DMS153 treated with DMSO at 0.1 percent for 48 hours (cell line): Measurements from ENCODE around the gene NCBP2L.

ENCODE experiments used
- DNase-seq: peaks from one replicate; lab custom pipeline; 2025; ENCODE audit not compliant: unreplicated experiment; lab: John Stamatoyannopoulos, UW

NCBP2L gene

GRCh38 chrX:107752043-107752442 is 25.5 kb upstream of the NCBP2L start:
- DNase-seq = no peak

GRCh38 chrX:107752714-107753113 is 24.8 kb upstream of the NCBP2L start:
- no peak for DNase-seq

- DNase-seq = no peak
These were observed 24.3 kb upstream of the NCBP2L start for GRCh38 chrX:107753187-107753586.

DNA sequence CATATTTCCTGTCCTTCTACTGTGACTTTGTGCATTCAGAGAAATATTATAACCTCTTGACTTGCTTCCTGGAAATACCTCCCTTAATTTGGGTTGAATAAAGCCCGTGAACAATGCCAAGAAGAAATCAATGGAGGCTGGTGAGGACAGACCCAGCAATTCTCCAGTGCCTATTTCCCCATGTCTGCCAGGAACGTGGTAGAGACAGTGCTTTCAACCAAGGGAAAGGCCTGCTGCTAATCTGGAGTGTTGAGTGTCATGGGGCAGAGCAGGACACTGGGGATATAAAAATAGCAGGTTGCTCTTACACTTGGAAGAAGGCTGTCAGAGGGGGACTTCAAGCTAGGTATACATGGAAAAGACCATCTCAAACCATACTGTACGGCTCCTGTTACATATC is 21.8 kb upstream of the NCBP2L start:
- DNase-seq = no peak

DNA sequence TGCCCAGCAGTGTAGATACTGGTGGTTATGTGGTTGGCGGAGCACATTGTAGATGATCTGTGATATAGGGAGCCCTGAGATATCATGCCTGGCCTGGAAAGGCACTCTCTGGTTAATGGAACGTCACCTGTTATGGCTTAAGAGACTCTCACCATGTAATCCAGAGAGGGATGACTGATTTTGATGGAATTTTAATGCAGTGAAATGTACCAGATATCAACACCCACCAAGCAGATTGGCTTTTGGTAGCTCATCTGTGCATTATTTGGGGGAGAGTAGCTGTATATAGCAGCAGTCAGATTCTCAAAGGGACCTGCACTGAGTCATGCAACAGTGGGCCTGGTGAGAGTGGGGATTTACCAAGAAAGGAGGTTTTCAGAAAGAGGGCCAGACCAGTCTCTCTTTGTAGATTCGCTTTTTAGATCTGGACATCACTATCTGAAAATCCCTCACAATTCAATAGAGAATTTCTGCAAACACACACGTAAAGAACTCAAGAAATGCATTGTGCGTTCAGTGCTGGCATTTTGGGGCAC is 19.2 kb upstream of the NCBP2L start:
- no peak for DNase-seq

DNA sequence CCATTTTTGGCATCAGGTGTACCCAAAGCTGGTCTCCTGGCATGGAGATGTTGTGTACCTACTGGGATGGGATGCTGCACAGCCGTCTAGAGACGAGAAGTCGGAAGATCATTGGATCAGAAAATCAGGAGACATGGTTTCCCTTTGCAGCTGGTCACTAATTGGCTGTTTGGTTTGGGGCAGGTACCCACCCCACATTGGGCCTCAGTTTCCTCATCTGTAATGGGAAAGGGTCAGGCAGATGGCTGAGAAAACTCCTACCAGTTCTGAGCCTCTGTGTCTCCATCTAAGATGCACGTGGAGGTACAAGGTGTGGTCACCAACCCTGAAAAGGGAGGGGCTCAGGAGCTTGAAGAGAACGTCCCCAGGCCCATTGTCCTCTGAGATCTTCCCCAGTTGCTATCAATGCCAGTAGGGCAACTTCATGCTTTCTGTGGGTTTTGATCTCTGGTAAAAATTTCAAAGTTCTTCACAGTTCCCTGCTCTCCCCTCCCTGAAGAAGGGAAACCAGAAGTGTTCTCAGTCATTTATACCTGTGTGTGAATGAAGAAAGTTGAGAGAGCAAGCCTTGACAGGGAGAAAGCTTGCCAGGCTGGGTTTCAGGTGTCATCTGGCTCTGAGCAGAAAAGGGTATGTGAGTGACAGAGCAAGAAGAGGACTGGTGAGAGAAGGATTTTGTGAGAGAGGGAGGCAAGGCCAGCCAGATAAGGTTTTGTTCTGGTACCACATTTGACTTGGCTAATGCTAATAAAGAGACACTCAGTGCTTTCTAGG is 17.0 kb upstream of the NCBP2L start:
- DNase-seq = no peak

- DNase-seq = no peak
These were observed 13.9 kb upstream of the NCBP2L start for GRCh38 chrX:107763647-107764046.

DNA sequence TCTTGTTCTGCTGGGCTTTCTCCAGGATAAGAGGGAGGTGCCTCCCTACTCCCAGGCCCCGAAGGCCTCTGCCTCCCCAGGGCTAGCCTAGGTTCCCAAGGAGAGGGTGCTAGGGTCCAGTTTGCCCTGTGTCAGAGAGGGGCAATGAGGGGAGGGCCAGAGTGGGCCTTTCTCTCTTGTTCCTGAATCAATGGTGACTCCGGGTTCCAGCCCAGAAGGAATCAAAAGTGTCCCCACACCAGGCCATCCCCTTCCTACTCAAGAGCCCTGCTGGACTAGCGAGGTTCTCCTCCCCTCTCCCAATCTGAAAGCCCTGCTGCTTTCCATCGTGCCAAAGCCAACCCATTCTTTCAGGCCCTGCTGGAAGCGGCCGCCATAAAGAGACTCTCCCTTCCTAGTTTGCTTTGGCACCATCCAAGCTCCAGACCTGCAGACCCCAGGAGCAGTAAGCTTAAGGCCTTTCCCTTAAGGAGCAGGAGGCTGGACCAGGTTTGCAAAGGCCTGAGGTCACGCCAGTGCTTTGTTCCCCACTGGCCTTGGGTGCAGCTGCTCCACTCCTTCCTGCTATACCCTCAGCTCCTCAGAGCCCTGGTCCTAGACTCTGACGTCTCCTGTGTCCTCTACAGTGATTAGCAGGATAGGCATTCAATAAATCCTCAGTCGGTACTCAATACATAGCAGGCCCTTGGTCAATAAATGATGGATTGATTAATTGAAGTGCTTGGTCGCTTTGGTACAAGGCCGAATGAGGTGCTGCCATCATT is 12.5 kb upstream of the NCBP2L start:
- no peak for DNase-seq

- DNase-seq = no peak
These were observed 10.9 kb upstream of the NCBP2L start for GRCh38 chrX:107766470-107767150.

GRCh38 chrX:107768051-107768450 is 9.5 kb upstream of the NCBP2L start:
- no peak for DNase-seq

- DNase-seq = no peak
These were observed 7.8 kb upstream of the NCBP2L start for GRCh38 chrX:107769581-107770317.

- no peak for DNase-seq
These were observed 4.3 kb upstream of the NCBP2L start for GRCh38 chrX:107773206-107773605.

GRCh38 chrX:107773906-107774435 is 3.6 kb upstream of the NCBP2L start:
- DNase-seq = no peak

GRCh38 chrX:107775000-107775733 is 2.4 kb upstream of the NCBP2L start:
- DNase-seq = no peak

GRCh38 chrX:107775734-107776511 is 1.6 kb upstream of the NCBP2L start, which contains the start of gene TSC22D3:
Gene TSC22D3 (minus strand): TSS chrX:107775787. CDS start chrX:107775419, 368 bp downstream.
- peak; percentile 11 for DNase-seq

GRCh38 chrX:107776649-107777535 is 641 bp upstream of the NCBP2L start:
- DNase-seq = peak; percentile 56

- no peak for DNase-seq
These were observed 3.0 kb downstream of the NCBP2L start for GRCh38 chrX:107780525-107780924.

GRCh38 chrX:107787827-107788226 is 10.3 kb downstream of the NCBP2L start:
- no peak for DNase-seq
